Stimulated activated CD4-positive, alpha-beta T cell treated with anti-CD3 and anti-CD28 coated beads, Interleukin-2, amount 100 ng/mL, for 24 hours (primary cell): Measurements from ENCODE around the gene ABR.

Experiments
- DNase-seq, 2 donors: peaks; one replicate each; pipeline ENCODE4 v3.0.0-alpha.2; 2020

The ABR gene

GRCh38 chr17:1179818-1180742 is at the start of gene ABR:
ABR (minus strand) TSS chr17:1179981; CDS start chr17:1179727, 254 bp downstream.
- peak; percentile 53 to 63 for DNase-seq

GRCh38 chr17:1229349-1229899 is 49.6 kb upstream of the ABR start:
- DNase-seq: peak; percentile 26 to 54

GRCh38 chr17:1228781-1229348 is 49.1 kb upstream of the ABR start:
- no peak for DNase-seq

GRCh38 chr17:1227917-1228780 is 48.4 kb upstream of the ABR start:
- no peak for DNase-seq

GRCh38 chr17:1227365-1227764 is 47.6 kb upstream of the ABR start:
- no peak for DNase-seq

- no peak for DNase-seq
These were observed 46.5 kb upstream of the ABR start for GRCh38 chr17:1226308-1226707.

- DNase-seq: no peak
These were observed 44.5 kb upstream of the ABR start for GRCh38 chr17:1224330-1224729.

- DNase-seq: no peak
These were observed 43.9 kb upstream of the ABR start for GRCh38 chr17:1223662-1224061.

GRCh38 chr17:1222321-1222720 is 42.5 kb upstream of the ABR start:
- DNase-seq: no peak

- DNase-seq: no peak
These were observed 41.4 kb upstream of the ABR start for GRCh38 chr17:1221209-1221608.

- DNase-seq: no peak
These were observed 40.6 kb upstream of the ABR start for GRCh38 chr17:1220346-1220745.

- no peak for DNase-seq
These were observed 37.3 kb upstream of the ABR start for GRCh38 chr17:1217089-1217385.

- no peak for DNase-seq
These were observed 36.7 kb upstream of the ABR start for GRCh38 chr17:1216217-1217088.

- no peak for DNase-seq
These were observed 33.2 kb upstream of the ABR start for GRCh38 chr17:1212946-1213345.

- DNase-seq: no peak
These were observed 31.5 kb upstream of the ABR start for GRCh38 chr17:1211287-1211686.

- DNase-seq: no peak
These were observed 29.2 kb upstream of the ABR start for GRCh38 chr17:1208966-1209365.

GRCh38 chr17:1206026-1206777 is 26.4 kb upstream of the ABR start:
- DNase-seq: no peak

- no peak for DNase-seq
These were observed 24.1 kb upstream of the ABR start for GRCh38 chr17:1203967-1204291.

- peak; percentile 52 to 65 for DNase-seq
These were observed 23.6 kb upstream of the ABR start for GRCh38 chr17:1203111-1203966.

GRCh38 chr17:1202291-1202690 is 22.5 kb upstream of the ABR start:
- no peak for DNase-seq
